AG08395 (cell line): ENCODE measurements around the gene OR13C5.

Experiments used
- DNase-seq: peaks from one replicate; pipeline ENCODE4 v3.0.0; 2012; ENCODE audit warnings: mixed read lengths, low spot score

The OR13C5 gene

DNA sequence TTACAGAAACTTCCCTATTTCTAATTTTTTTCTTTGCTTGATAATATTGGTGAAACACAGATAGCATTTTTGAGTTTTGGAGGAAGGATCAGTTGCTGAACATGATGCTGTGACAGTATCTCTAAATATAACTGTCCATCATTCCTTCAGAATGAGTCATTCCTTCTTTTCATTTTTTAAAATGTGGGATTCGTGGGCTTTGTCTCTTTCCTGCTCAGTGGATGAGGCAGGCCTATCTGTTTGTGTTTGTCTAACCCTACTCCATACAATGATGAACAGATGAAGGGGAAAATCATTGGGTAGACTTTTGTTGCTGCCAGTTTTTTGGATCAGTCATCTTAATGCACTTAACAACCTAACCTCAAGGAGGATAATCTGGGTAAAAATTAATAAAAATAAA is 46.0 kb downstream of the OR13C5 start:
- DNase-seq: no peak
